A549 treated with RU486 at 1 μM for 4 hours (cell line): ENCODE measurements around the gene C12orf43. TPM values are rescaled to one million over a fixed set of nuclear protein-coding genes. Genes with fewer than 3 reads are reported as not detected.

Source experiments
- total RNA-seq: library from RNA; stranded (reverse); fragments of 200-300 nt; extraction: Qiagen RNA extraction; gene quantifications from 5 replicates; pipeline ENCODE4 v1.2.3, GENCODE V29; 2022; ENCODE audit warnings: low read depth

C12orf43 gene, protein sequence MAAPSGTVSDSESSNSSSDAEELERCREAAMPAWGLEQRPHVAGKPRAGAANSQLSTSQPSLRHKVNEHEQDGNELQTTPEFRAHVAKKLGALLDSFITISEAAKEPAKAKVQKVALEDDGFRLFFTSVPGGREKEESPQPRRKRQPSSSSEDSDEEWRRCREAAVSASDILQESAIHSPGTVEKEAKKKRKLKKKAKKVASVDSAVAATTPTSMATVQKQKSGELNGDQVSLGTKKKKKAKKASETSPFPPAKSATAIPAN
- 24.7 to 27.0 TPM (median 25.1 TPM) in 5 replicates for total RNA-seq

DNA sequence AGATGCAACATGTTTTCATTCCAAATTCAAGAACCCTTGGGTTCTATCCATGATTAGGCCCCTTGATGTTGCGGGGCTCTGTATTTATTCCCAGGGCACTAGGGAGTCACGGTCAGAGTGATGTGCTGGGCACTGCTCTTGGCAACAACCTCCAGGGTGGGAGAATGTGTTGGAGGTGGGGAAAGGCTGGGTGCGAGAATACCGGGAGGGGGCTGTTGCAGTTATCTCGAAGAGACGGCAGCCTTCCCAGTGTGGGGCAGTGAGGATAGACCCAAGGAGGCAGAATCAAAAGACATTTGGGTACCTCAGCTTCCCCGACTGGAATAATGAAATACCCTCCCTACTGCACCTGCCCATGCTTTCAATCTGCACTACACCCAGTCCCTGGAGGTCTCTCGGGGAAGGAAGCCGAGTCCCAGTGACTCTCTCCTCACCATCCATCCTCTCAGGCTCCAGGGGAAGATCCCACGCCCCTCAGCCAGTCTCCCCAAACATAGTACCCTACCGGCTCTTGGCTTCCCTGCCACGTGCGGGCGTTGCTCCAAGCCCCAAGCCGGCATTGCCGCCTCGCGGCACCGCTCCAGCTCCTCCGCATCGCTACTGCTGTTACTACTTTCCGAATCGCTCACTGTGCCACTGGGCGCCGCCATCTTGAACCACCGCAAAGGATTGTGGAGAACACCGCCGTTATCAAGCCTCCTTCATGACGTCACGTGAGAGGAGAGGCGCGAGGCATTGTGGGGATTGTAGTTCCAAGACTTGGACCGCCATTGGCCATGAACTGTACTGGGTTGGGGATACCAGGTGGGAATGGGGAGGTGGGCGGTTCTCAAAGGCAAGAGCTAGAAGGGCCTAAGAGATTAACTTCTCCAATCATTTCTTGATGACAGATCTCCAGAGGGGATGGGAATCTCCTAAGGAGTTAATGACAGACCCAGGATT is at the start of gene C12orf43:
TSS of gene C12orf43 (minus strand) at position 663 of the 942 bp plus-strand sequence. CDS start at position 650, 13 bp downstream.

DNA sequence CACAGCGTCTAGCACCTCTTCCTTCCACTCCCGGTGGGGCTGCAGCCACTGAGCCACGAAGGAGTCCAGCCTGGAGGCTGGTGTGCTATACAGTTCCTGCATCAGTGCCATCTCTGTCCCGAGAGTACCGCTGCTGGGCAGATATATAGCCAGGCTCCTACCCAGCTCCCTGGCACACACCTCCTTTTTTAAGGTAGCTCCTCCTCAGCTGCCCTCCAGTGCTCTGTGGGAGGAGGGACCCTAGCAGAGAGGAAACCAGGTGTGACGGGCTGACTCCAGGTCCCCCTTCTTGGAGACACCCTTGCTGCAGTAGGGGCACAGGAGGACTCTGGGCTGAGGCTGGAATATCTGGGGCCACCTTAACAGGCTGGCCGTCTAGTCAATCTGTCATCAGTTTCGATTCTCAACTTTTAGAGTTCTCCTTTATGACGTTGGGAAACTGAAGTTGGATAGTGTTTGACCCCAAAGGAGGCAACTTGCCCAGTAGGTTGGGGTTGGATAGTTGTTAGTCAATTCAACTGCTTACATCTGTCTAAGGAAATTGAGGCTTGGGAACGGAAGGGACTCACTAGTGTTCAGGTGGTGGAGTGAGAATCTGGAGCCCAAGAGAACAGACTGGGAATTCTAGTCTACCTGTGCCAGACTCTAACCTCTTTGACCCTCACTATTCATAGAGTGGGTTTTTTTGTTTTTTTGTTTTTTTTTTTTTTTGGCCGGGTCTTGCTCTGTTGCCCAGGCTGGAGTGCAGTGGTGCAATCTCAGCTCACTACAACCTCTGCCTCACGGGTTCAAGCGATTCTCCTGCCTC is 22.8 kb upstream of the C12orf43 start, which contains the start of gene OASL:
TSS of gene OASL (minus strand) at position 386 of the 808 bp plus-strand sequence. CDS start at position 111, 275 bp downstream.

DNA sequence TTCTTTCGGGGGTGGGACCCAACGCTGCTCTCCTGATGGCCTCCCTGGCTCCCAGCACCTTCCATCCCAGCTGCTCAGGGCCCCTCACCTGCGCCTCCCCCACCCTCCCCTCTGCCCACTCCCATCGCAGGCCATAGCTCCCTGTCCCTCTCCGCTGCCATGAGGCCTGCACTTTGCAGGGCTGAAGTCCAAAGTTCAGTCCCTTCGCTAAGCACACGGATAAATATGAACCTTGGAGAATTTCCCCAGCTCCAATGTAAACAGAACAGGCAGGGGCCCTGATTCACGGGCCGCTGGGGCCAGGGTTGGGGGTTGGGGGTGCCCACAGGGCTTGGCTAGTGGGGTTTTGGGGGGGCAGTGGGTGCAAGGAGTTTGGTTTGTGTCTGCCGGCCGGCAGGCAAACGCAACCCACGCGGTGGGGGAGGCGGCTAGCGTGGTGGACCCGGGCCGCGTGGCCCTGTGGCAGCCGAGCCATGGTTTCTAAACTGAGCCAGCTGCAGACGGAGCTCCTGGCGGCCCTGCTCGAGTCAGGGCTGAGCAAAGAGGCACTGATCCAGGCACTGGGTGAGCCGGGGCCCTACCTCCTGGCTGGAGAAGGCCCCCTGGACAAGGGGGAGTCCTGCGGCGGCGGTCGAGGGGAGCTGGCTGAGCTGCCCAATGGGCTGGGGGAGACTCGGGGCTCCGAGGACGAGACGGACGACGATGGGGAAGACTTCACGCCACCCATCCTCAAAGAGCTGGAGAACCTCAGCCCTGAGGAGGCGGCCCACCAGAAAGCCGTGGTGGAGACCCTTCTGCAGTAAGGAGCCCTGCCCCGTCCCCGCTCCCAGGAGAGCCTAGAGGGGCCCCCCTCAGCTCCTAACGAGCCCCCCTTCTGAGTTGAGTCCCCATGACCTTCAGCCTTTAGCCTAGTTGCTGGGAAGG is 37.7 kb downstream of the C12orf43 start, which contains the start of gene HNF1A:
TSS of gene HNF1A (plus strand) at position 248 of the 924 bp plus-strand sequence. CDS start at position 474, 226 bp downstream.

Other genes starting within 250 kb of the C12orf43 start
- 34.8 to 53.5 TPM (median 48.4 TPM) in 5 replicates for gene SPPL3, start 112.1 kb downstream of the C12orf43 start, total RNA-seq
- 3.7 to 7.0 TPM (median 6.1 TPM) in 5 replicates for gene HNF1A, start 37.9 kb downstream of the C12orf43 start, total RNA-seq
- gene OASL, start 22.8 kb upstream of the C12orf43 start, total RNA-seq: 4.8 to 7.3 TPM (median 6.1 TPM) in 5 replicates
- gene P2RX7, start 116.4 kb upstream of the C12orf43 start, total RNA-seq: not detected in 5 replicates
- 17.1 to 24.6 TPM (median 20.8 TPM) in 5 replicates for gene P2RX4, start 193.6 kb upstream of the C12orf43 start, total RNA-seq